Peyer's patch (tissue), 4 donors: Measurements from ENCODE around the gene UPK3A.

Experiments used
- CTCF ChIP-seq, 6 experiments: fragments of 450-650 bp in 4 of 6; fragments of 200-600 bp in 2 of 6; sonication (generic) in 1 of 6; IDR thresholded peaks; one replicate each; pipeline ENCODE4 v1.5.1; 2017 to 2019; ENCODE audit warnings: antibody characterized with exemption in 6 of 6, mild to moderate bottlenecking in 3 of 6, moderate library complexity in 1 of 6
- POLR2A ChIP-seq, 2 donors: fragments of 450-650 bp; IDR thresholded peaks; one replicate each; pipeline ENCODE4 v1.5.1; 2017; ENCODE audit warnings: antibody characterized with exemption in 2 of 2, mild to moderate bottlenecking in 2 of 2, moderate library complexity in 2 of 2

GRCh38 chr22:45276507-45277105, 8.1 kb upstream of the UPK3A start:
- TF ChIP-seq CTCF (IDR thresholded peaks at IDR 0.05) (no peak), POLR2A (IDR thresholded peaks at IDR 0.05) (no peak)
